HS-27A (cell line): ENCODE data around the gene SELENOW.

Experiments used
- DNase-seq: peaks from one replicate; pipeline ENCODE4 v3.0.0-alpha.2; 2012; ENCODE audit warnings: low read depth, missing footprints

Gene SELENOW

GRCh38 chr19:47824396-47824795, 45.9 kb downstream of the SELENOW start:
- no peak for DNase-seq

GRCh38 chr19:47826800-47827199, 48.3 kb downstream of the SELENOW start:
- DNase-seq, result no peak

GRCh38 chr19:47832723-47833122, 54.2 kb downstream of the SELENOW start:
- DNase-seq, result no peak
